IMR-90 (cell line): ENCODE data around the gene TARBP2. TPM values are rescaled to one million over a fixed set of nuclear protein-coding genes. Genes with fewer than 3 reads are reported as not detected.

Source experiments
- ATAC-seq: fragments of 200-7000 bp; cut with Tn5 transposase; 2 replicates; pipeline ENCODE4 v1.9.1; 2020; ENCODE audit warnings: low read depth, mild to moderate bottlenecking, moderate library complexity
- BruUV-seq: library from RNA; stranded (reverse); fragments of 400-500 nt; replicated peaks from 2 replicates; lab custom pipeline; 2021; lab: Mats Ljungman, UMichigan
- CTCF ChIA-PET: fragments of 300-600 bp; formaldehyde crosslinking; extraction: SDS; loops from one replicate; lab custom pipeline; 2021; ENCODE audit warnings: antibody characterized with exemption; lab: Yijun Ruan, JAX
- POLR2A ChIA-PET: fragments of 300-600 bp; sonication (Branson Sonifier 250); formaldehyde crosslinking; loops from one replicate; lab custom pipeline; 2022; ENCODE audit warnings: antibody characterized with exemption; ENCODE audit not compliant: unreplicated experiment; lab: Charles Lee
- DNase-seq: peaks from one replicate; pipeline ENCODE4 v3.0.0; 2013
- H2AFZ ChIP-seq: replicated peaks from 2 replicates; pipeline ENCODE3; 2013; ENCODE audit warnings: low read length, mild to moderate bottlenecking; ENCODE audit not compliant: poor library complexity
- H2AK5ac ChIP-seq: 2 replicates; pipeline ENCODE4 v1.6.1; 2013; ENCODE audit warnings: low read depth, low read length, inconsistent platforms
- H2AK9ac ChIP-seq: replicated peaks from 2 replicates; pipeline ENCODE3; 2013; ENCODE audit warnings: mild to moderate bottlenecking, low read depth, low read length, moderate library complexity; ENCODE audit not compliant: poor library complexity
- H2BK120ac ChIP-seq: 2 replicates; pipeline ENCODE4 v1.6.1; 2013; ENCODE audit warnings: low read depth, low read length, inconsistent platforms
- H2BK15ac ChIP-seq: 3 replicates; pipeline ENCODE4 v1.6.1; 2013; ENCODE audit warnings: low read depth, low read length, inconsistent platforms
- H2BK20ac ChIP-seq: 2 replicates; pipeline ENCODE4 v1.6.1; 2013; ENCODE audit warnings: low read depth, mild to moderate bottlenecking, inconsistent platforms, low read length, moderate library complexity
- H2BK5ac ChIP-seq: 2 replicates; pipeline ENCODE4 v1.6.1; 2013; ENCODE audit warnings: mild to moderate bottlenecking, low read depth, low read length, inconsistent platforms; ENCODE audit not compliant: poor library complexity, severe bottlenecking
- H3K14ac ChIP-seq: replicated peaks from 2 replicates; pipeline ENCODE4 v1.6.1; 2013; ENCODE audit warnings: low read depth, low read length, inconsistent platforms
- H3K18ac ChIP-seq: 2 replicates; pipeline ENCODE4 v1.6.1; 2013; ENCODE audit warnings: low read depth, low read length, control low read depth
- H3K23ac ChIP-seq: 2 replicates; pipeline ENCODE4 v1.6.1; 2013; ENCODE audit warnings: low read depth, low read length, inconsistent platforms
- H3K27ac ChIP-seq: 2 replicates; pipeline ENCODE4 v1.5.1; 2013; ENCODE audit warnings: mild to moderate bottlenecking, control low read depth, low read length; ENCODE audit not compliant: insufficient read depth
- H3K27me3 ChIP-seq: 2 replicates; pipeline ENCODE4 v1.6.1; 2013; ENCODE audit warnings: low read length; ENCODE audit not compliant: control insufficient read depth, insufficient read depth
- H3K36me3 ChIP-seq: 2 replicates; pipeline ENCODE4 v1.6.1; 2013; ENCODE audit warnings: low read length, mixed read lengths; ENCODE audit not compliant: control insufficient read depth, insufficient read depth
- H3K4ac ChIP-seq: 2 replicates; pipeline ENCODE4 v1.6.1; 2013; ENCODE audit warnings: low read depth, low read length, inconsistent platforms
- H3K4me1 ChIP-seq: 2 replicates; pipeline ENCODE4 v1.6.1; 2013; ENCODE audit warnings: low read length, mixed read lengths; ENCODE audit not compliant: control insufficient read depth, insufficient read depth
- H3K4me2 ChIP-seq: 2 replicates; pipeline ENCODE4 v1.6.1; 2013; ENCODE audit warnings: low read depth, mild to moderate bottlenecking, control low read depth, low read length, moderate library complexity
- H3K4me3 ChIP-seq: 2 replicates; pipeline ENCODE4 v1.5.1; 2013; ENCODE audit warnings: low read depth, mild to moderate bottlenecking, control low read depth, low read length, moderate library complexity; ENCODE audit not compliant: insufficient read depth
- H3K56ac ChIP-seq: 2 replicates; pipeline ENCODE4 v1.6.1; 2013; ENCODE audit warnings: low read length, inconsistent platforms; ENCODE audit not compliant: insufficient read depth; ENCODE audit errors: extremely low read depth
- H3K79me1 ChIP-seq, 2 experiments: 2 replicates each; pipeline ENCODE4 v1.6.1; 2013; ENCODE audit warnings: low read length in 2 of 2, inconsistent platforms in 1 of 2, low read depth in 1 of 2
- H3K9ac ChIP-seq: 2 replicates; pipeline ENCODE4 v1.6.1; 2013; ENCODE audit warnings: low read depth, low read length, control low read depth
- H3K9me1 ChIP-seq: 2 replicates; pipeline ENCODE4 v1.6.1; 2013; ENCODE audit warnings: low read length, inconsistent platforms; ENCODE audit not compliant: insufficient read depth
- H3K9me3 ChIP-seq: 2 replicates; pipeline ENCODE4 v1.6.1; 2013; ENCODE audit warnings: low read length; ENCODE audit not compliant: control insufficient read depth, insufficient read depth
- H4K20me1 ChIP-seq: 2 replicates; pipeline ENCODE4 v1.6.1; 2013; ENCODE audit warnings: low read length, inconsistent platforms; ENCODE audit not compliant: insufficient read depth
- H4K5ac ChIP-seq: 2 replicates; pipeline ENCODE4 v1.6.1; 2013; ENCODE audit warnings: mild to moderate bottlenecking, low read depth, low read length, control low read depth
- H4K8ac ChIP-seq, 2 experiments: 2 replicates each; pipeline ENCODE4 v1.6.1; 2013; ENCODE audit warnings: low read depth in 2 of 2, low read length in 2 of 2, control low read depth in 1 of 2, inconsistent platforms in 1 of 2
- H4K91ac ChIP-seq: 2 replicates; pipeline ENCODE4 v1.6.1; 2013; ENCODE audit warnings: low read depth, low read length, inconsistent platforms; ENCODE audit not compliant: insufficient read depth
- CEBPB ChIP-seq: IDR thresholded peaks from 2 replicates; pipeline ENCODE4 v1.6.1; 2012; ENCODE audit warnings: low read depth, low read length, improper control_type of control experiment
- FOS ChIP-seq: fragments of 150-350 bp; IDR thresholded peaks from 2 replicates; pipeline ENCODE4 v1.6.1; 2016; ENCODE audit warnings: low read depth, low read length
- MAFK ChIP-seq: IDR thresholded peaks from 2 replicates; pipeline ENCODE4 v1.6.1; 2012; ENCODE audit warnings: low read depth, low read length, improper control_type of control experiment
- POLR2A ChIP-seq: IDR thresholded peaks from 2 replicates; pipeline ENCODE4 v1.6.1; 2012; ENCODE audit warnings: mild to moderate bottlenecking, low read depth, low read length
- SMC3 ChIP-seq: fragments of 150-350 bp; IDR thresholded peaks from 2 replicates; pipeline ENCODE4 v1.6.1; 2016; ENCODE audit warnings: low read depth, mild to moderate bottlenecking, antibody characterized with exemption, low read length, moderate library complexity
- WGBS, 2 experiments: methylation state at CpG; one replicate each; pipeline versions ENCODE4 v1.1.5 to v1.1.7; 2013; ENCODE audit warnings: missing lambda C conversion rate in 2 of 2; ENCODE audit not compliant: insufficient read length in 1 of 2; ENCODE audit errors: extremely low coverage in 2 of 2; 5-methylcytosine and 5-hydroxymethylcytosine counted together
- dilution Hi-C: fragments of 300-500 bp; cut with HindIII; formaldehyde crosslinking; loops from one replicate; pipeline ENCODE4 v1.14.3; 2018; ENCODE audit warnings: low sequenced_read_pairs; ENCODE audit not compliant: unreplicated experiment
- in situ Hi-C: fragments of 300-500 bp; cut with MboI; formaldehyde crosslinking; loops from 3 replicates; pipeline ENCODE4 v1.14.3; 2019; ENCODE audit warnings: low sequenced_read_pairs, inconsistent platforms, mixed read lengths
- intact Hi-C: fragments of 100-400 bp; cut with micrococcal nuclease; formaldehyde crosslinking; loops from 2 replicates; pipeline ENCODE4 v1.10.0; 2022
- polyA plus RNA-seq, 3 experiments: library from polyadenylated mRNA; depleted of rRNA; stranded (reverse); fragments of >200 nt; gene quantifications; 2 replicates each; pipeline ENCODE4 v1.2.3, GENCODE V29; 2012; ENCODE audit warnings: low replicate concordance in 1 of 3
- total RNA-seq: library from RNA; depleted of rRNA; stranded (reverse); fragments of >200 nt; gene quantifications from 2 replicates; pipeline ENCODE4 v1.2.3, GENCODE V29; 2012
- TF ChIP-seq, protein P1 (sequence below): fragments of 150-350 bp; IDR thresholded peaks from 2 replicates; pipeline ENCODE4 v1.6.1; 2016; ENCODE audit warnings: low read depth, mild to moderate bottlenecking, low read length, moderate library complexity, borderline replicate concordance

TARBP2 gene
- total and polyA plus RNA-seq, 2 of the 4 experiments (the other 2 are of a cell fraction) = 27.4 to 46.1 TPM

DNA sequence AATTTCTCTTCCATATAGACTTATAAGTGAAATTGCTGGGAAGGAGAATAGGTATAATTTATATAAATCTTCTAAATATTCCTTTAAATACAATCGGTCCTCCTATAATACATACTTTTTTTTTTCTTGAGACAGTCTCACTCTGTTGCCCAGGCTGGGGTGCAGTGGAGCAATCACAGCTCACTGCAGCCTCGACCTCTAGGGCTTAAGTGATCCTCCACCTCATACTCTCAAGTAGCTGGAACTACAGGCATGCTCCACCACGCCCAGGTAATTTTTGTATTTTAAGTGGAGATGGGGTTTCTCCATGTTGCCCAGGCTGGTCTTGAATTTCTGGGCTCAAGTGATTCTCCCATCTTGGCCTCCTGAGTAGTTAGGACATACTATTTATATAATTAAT lies 35.9 kb downstream of the TARBP2 start:
- Histone ChIP-seq H3K27ac (no peak overlapping the region), H2BK120ac (no peak overlapping the region), H3K23ac (no peak overlapping the region), H2AK5ac (no peak overlapping the region), H3K18ac (no peak overlapping the region), H4K5ac (no peak overlapping the region), H3K9me1 (no peaks in the 10 kb centered on the region; the same call in 1 of the 2 replicates), H3K79me1 (peaks cover 0 to 3% of the 10 kb centered on the region in 2 experiments; a peak in 2 of 4 replicates), H2AFZ (no peak overlapping the region), H2BK5ac (no peak overlapping the region), H3K36me3 (peaks cover 39% of the 10 kb centered on the region), H3K9me3 (no peaks in the 10 kb centered on the region), H3K14ac (no peak overlapping the region), H3K4me1 (peaks cover 2% of the 10 kb centered on the region; the same call in 1 of the 2 replicates), H4K91ac (no peak overlapping the region), H4K8ac (no peak overlapping the region), H3K27me3 (no peaks in the 10 kb centered on the region), H3K9ac (no peak overlapping the region), H2BK15ac (no peak overlapping the region), H3K4ac (no peak overlapping the region), H2BK20ac (no peak overlapping the region), H2AK9ac (no peak overlapping the region), H3K56ac (no peak overlapping the region), H3K4me2 (no peak overlapping the region), H4K20me1 (no peaks in the 10 kb centered on the region), H3K4me3 (no peak overlapping the region)
- CTCF ChIA-PET = no interaction called here
- DNase-seq = no peak
- dilution Hi-C loops = no loop called here
- ATAC-seq = no peak
- WGBS, 2 experiments = no CpG with 5 or more reads among the region's 3 CpGs
- in situ Hi-C loops = no loop called here
- no TSS peak for BruUV-seq
- no peak for TF ChIP-seq CEBPB
- TF ChIP-seq FOS = no peak
- TF ChIP-seq, protein P1, sequence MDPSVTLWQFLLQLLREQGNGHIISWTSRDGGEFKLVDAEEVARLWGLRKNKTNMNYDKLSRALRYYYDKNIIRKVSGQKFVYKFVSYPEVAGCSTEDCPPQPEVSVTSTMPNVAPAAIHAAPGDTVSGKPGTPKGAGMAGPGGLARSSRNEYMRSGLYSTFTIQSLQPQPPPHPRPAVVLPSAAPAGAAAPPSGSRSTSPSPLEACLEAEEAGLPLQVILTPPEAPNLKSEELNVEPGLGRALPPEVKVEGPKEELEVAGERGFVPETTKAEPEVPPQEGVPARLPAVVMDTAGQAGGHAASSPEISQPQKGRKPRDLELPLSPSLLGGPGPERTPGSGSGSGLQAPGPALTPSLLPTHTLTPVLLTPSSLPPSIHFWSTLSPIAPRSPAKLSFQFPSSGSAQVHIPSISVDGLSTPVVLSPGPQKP = no peak
- no peak for TF ChIP-seq POLR2A
- TF ChIP-seq SMC3 = no peak
- TF ChIP-seq MAFK = no peak
- POLR2A ChIA-PET = no interaction called here
- intact Hi-C loops = no loop called here
